GM18868 (cell line): Measurements from ENCODE around the gene STRN.
"Not testable (repeated sequence)": the region's sequence is repeated elsewhere in the genome, so short reads cannot be mapped to it uniquely, and the experiment has no call there.

Experiments used
- ATAC-seq: cut with Tn5 transposase; IDR thresholded peaks from one replicate; pipeline ENCODE4 v1.9.1; 2021; ENCODE audit warnings: mild to moderate bottlenecking, moderate library complexity; ENCODE audit not compliant: unreplicated experiment

Gene STRN

GRCh38 chr2:36912695-36913094 lies 53.6 kb downstream of the STRN start:
- ATAC-seq = no peak

- no peak for ATAC-seq
Observed at GRCh38 chr2:36911012-36911411, 55.3 kb downstream of the STRN start.

- ATAC-seq = no peak
Observed at GRCh38 chr2:36906277-36906676, 60.1 kb downstream of the STRN start.

- no peak for ATAC-seq
Observed at GRCh38 chr2:36904636-36905035, 61.7 kb downstream of the STRN start.

- ATAC-seq = no peak
Observed at GRCh38 chr2:36902385-36903120, 63.8 kb downstream of the STRN start.

- no peak for ATAC-seq
Observed at GRCh38 chr2:36892805-36893204, 73.5 kb downstream of the STRN start.

GRCh38 chr2:36889795-36890194 lies 76.5 kb downstream of the STRN start:
- ATAC-seq = no peak

GRCh38 chr2:36887095-36887494 lies 79.2 kb downstream of the STRN start:
- ATAC-seq = not testable (repeated sequence)

GRCh38 chr2:36886664-36887063 lies 79.7 kb downstream of the STRN start:
- ATAC-seq = no peak

GRCh38 chr2:36885605-36886004 lies 80.7 kb downstream of the STRN start:
- no peak for ATAC-seq

GRCh38 chr2:36882532-36882931 lies 83.8 kb downstream of the STRN start:
- no peak for ATAC-seq

GRCh38 chr2:36881816-36882215 lies 84.5 kb downstream of the STRN start:
- no peak for ATAC-seq

GRCh38 chr2:36878429-36878828 lies 87.9 kb downstream of the STRN start:
- no peak for ATAC-seq

GRCh38 chr2:36871068-36871707 lies 95.1 kb downstream of the STRN start:
- ATAC-seq = no peak

GRCh38 chr2:36869606-36870005 lies 96.7 kb downstream of the STRN start:
- no peak for ATAC-seq

GRCh38 chr2:36861896-36862295 lies 104.4 kb downstream of the STRN start:
- no peak for ATAC-seq

- peak; percentile 26 for ATAC-seq
Observed at GRCh38 chr2:36859366-36859792, 107.0 kb downstream of the STRN start.

- peak; percentile 57 for ATAC-seq
Observed at GRCh38 chr2:36858551-36859365, 107.6 kb downstream of the STRN start.

- ATAC-seq = no peak
Observed at GRCh38 chr2:36857713-36858112, 108.6 kb downstream of the STRN start.

- ATAC-seq = no peak
Observed at GRCh38 chr2:36855429-36855828, 110.9 kb downstream of the STRN start.

- no peak for ATAC-seq
Observed at GRCh38 chr2:36854241-36854640, 112.1 kb downstream of the STRN start.

- ATAC-seq = no peak
Observed at GRCh38 chr2:36849265-36849664, 117.1 kb downstream of the STRN start.
